Fibroblast of the aortic adventitia (primary cell): Measurements from ENCODE around the gene C2orf92. TPM values are rescaled to one million over a fixed set of nuclear protein-coding genes. Genes with fewer than 3 reads are reported as not detected.

ENCODE experiments used
- DNase-seq: peaks from one replicate; pipeline ENCODE4 v3.0.0-alpha.2; 2010; ENCODE audit warnings: low read depth
- H3K4me3 ChIP-seq: 2 replicates; pipeline ENCODE4 v1.5.1; 2011; ENCODE audit warnings: low read depth, mild to moderate bottlenecking, control low read depth, low read length, moderate library complexity
- CTCF ChIP-seq: IDR thresholded peaks from 2 replicates; pipeline ENCODE4 v1.5.1; 2011; ENCODE audit warnings: mild to moderate bottlenecking, low read length, control low read depth, inconsistent platforms; ENCODE audit not compliant: insufficient read depth
- total RNA-seq: library from RNA; depleted of rRNA; stranded (reverse); fragments of >200 nt; gene quantifications from 2 replicates; pipeline ENCODE4 v1.2.3, GENCODE V29; 2012; ENCODE audit warnings: low replicate concordance

The C2orf92 gene
- total RNA-seq, 1 donor = 2.0 TPM

- no peak for TF ChIP-seq CTCF
- no peak overlapping the region for H3K4me3 ChIP-seq
These were observed 50.0 kb downstream of the C2orf92 start for GRCh38 chr2:97719362-97720155.

GRCh38 chr2:97720746-97721145 lies 51.2 kb downstream of the C2orf92 start:
- H3K4me3 ChIP-seq = no peak overlapping the region
- TF ChIP-seq CTCF = no peak
- DNase-seq = no peak

More at GRCh38 chr2:97719362-97720155, 50.0 kb downstream of the C2orf92 start:
- DNase-seq = no peak

- no peak overlapping the region for H3K4me3 ChIP-seq
- no peak for DNase-seq
- no peak for TF ChIP-seq CTCF
These were observed 52.7 kb downstream of the C2orf92 start for GRCh38 chr2:97722227-97722626.

GRCh38 chr2:97723156-97724072 lies 53.9 kb downstream of the C2orf92 start:
- H3K4me3 ChIP-seq = no peak overlapping the region
- TF ChIP-seq CTCF = no peak
- DNase-seq = no peak

GRCh38 chr2:97724073-97724410 lies 54.5 kb downstream of the C2orf92 start:
- DNase-seq = no peak
- no peak overlapping the region for H3K4me3 ChIP-seq
- TF ChIP-seq CTCF = no peak

GRCh38 chr2:97724501-97724900 lies 55.0 kb downstream of the C2orf92 start:
- H3K4me3 ChIP-seq = no peak overlapping the region
- TF ChIP-seq CTCF = no peak
- DNase-seq = no peak
